Progenitor cell of endocrine pancreas (in vitro differentiated cells): ENCODE data around the gene TOMM40. TPM values are rescaled to one million over a fixed set of nuclear protein-coding genes. Genes with fewer than 3 reads are reported as not detected.
"Not testable (repeated sequence)": the region's sequence is repeated elsewhere in the genome, so short reads cannot be mapped to it uniquely, and the experiment has no call there.

Experiments
- DNase-seq: peaks from one replicate; pipeline ENCODE4 v3.0.0; 2021; ENCODE audit warnings: low spot score; ENCODE audit not compliant: unreplicated experiment
- H3K27ac Mint-ChIP-seq: 2 replicates; pipeline ENCODE4 v1.8.0; 2021; ENCODE audit warnings: mild to moderate bottlenecking, moderate library complexity, mixed read lengths
- H3K27me3 Mint-ChIP-seq: 2 replicates; pipeline ENCODE4 v1.8.0; 2021; ENCODE audit warnings: mixed read lengths
- H3K36me3 Mint-ChIP-seq: 2 replicates; pipeline ENCODE4 v1.8.0; 2022; ENCODE audit warnings: mixed read lengths; ENCODE audit not compliant: insufficient read depth
- H3K4me1 Mint-ChIP-seq: 2 replicates; pipeline ENCODE4 v1.8.0; 2021; ENCODE audit warnings: low read depth, mixed read lengths
- H3K4me3 Mint-ChIP-seq: 2 replicates; pipeline ENCODE4 v1.8.0; 2021; ENCODE audit warnings: low read depth, mild to moderate bottlenecking, moderate library complexity, mixed read lengths
- H3K9me3 Mint-ChIP-seq: 2 replicates; pipeline ENCODE4 v1.8.0; 2021; ENCODE audit warnings: low read depth, mixed read lengths
- total RNA-seq: library from RNA; stranded (reverse); gene quantifications from 2 replicates; pipeline ENCODE4 v1.2.1, GENCODE V29; 2021
- TF ChIP-seq, protein P1 (sequence below): fragments of 200-600 bp; sonication (generic); IDR thresholded peaks from one replicate; pipeline ENCODE4 v1.5.0; 2021; ENCODE audit warnings: antibody characterized with exemption, mild to moderate bottlenecking; ENCODE audit not compliant: unreplicated experiment

TOMM40 gene
- total RNA-seq, 1 donor from 2014 or later: 63.0 TPM

DNA sequence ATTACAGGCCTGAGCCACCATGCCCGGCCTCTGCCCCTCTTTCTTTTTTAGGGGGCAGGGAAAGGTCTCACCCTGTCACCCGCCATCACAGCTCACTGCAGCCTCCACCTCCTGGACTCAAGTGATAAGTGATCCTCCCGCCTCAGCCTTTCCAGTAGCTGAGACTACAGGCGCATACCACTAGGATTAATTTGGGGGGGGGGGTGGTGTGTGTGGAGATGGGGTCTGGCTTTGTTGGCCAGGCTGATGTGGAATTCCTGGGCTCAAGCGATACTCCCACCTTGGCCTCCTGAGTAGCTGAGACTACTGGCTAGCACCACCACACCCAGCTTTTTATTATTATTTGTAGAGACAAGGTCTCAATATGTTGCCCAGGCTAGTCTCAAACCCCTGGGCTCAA lies 18.7 kb downstream of the TOMM40 start:
- H3K36me3 Mint-ChIP-seq: peaks cover 5% of the 10 kb centered on the region
- no peak overlapping the region for H3K4me3 Mint-ChIP-seq
- H3K27ac Mint-ChIP-seq: no peak overlapping the region
- TF ChIP-seq, protein P1, sequence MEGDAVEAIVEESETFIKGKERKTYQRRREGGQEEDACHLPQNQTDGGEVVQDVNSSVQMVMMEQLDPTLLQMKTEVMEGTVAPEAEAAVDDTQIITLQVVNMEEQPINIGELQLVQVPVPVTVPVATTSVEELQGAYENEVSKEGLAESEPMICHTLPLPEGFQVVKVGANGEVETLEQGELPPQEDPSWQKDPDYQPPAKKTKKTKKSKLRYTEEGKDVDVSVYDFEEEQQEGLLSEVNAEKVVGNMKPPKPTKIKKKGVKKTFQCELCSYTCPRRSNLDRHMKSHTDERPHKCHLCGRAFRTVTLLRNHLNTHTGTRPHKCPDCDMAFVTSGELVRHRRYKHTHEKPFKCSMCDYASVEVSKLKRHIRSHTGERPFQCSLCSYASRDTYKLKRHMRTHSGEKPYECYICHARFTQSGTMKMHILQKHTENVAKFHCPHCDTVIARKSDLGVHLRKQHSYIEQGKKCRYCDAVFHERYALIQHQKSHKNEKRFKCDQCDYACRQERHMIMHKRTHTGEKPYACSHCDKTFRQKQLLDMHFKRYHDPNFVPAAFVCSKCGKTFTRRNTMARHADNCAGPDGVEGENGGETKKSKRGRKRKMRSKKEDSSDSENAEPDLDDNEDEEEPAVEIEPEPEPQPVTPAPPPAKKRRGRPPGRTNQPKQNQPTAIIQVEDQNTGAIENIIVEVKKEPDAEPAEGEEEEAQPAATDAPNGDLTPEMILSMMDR: no peak
- no peaks in the 10 kb centered on the region for H3K9me3 Mint-ChIP-seq
- DNase-seq: no peak
- peaks cover 6% of the 10 kb centered on the region for H3K27me3 Mint-ChIP-seq
- H3K4me1 Mint-ChIP-seq: peaks cover 32% of the 10 kb centered on the region

DNA sequence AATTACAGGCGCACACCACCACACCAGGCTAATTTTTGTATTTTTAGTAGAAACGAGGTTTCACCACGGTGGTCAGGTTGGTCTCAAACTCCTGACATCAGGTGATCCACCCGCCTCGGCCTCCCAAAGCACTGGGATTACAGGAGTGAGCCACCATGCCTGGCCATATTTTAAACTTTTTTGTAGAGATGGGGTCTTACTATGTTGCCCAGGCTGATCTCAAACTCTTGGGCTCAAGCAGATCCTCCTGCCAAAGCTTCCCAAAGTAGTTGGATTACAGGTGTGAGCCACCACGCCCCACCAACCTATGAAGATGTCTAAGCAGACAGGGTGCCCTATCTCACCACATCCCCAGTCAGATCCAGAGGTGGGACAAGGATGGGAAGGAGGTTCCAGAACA lies 20.8 kb downstream of the TOMM40 start:
- not testable (repeated sequence) for H3K27me3 Mint-ChIP-seq, DNase-seq, H3K4me3 Mint-ChIP-seq, H3K9me3 Mint-ChIP-seq, H3K36me3 Mint-ChIP-seq
- Mint-ChIP-seq H3K27ac (peak overlapping the region; percentile 59), H3K4me1 (peaks cover 24% of the 10 kb centered on the region)

DNA sequence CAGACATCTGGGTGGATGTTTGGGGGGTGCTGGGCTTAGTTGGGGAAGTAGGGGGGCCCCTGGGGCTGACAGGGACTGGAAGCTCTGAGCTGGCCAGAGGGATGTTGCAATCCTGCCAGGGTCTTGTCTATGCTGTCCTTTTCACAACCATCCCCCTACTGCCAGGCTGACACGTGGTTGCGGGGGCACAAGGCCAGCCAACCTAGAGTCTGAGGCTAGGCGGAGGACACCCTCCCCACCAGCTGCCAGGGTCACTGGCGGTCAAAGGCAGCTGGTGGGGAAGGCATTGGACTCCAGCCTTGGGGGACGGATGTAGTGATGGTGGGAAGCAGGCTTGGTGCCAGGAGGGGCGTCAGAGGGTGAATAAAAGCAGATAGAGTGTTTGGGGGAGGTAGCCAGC lies 21.8 kb downstream of the TOMM40 start:
- Mint-ChIP-seq H3K4me1 (peaks cover 24% of the 10 kb centered on the region), H3K9me3 (no peaks in the 10 kb centered on the region), H3K4me3 (no peak overlapping the region), H3K27me3 (peaks cover 6% of the 10 kb centered on the region), H3K36me3 (peaks cover 5% of the 10 kb centered on the region), H3K27ac (no peak overlapping the region)
- TF ChIP-seq, protein P1: no peak
- DNase-seq: no peak

DNA sequence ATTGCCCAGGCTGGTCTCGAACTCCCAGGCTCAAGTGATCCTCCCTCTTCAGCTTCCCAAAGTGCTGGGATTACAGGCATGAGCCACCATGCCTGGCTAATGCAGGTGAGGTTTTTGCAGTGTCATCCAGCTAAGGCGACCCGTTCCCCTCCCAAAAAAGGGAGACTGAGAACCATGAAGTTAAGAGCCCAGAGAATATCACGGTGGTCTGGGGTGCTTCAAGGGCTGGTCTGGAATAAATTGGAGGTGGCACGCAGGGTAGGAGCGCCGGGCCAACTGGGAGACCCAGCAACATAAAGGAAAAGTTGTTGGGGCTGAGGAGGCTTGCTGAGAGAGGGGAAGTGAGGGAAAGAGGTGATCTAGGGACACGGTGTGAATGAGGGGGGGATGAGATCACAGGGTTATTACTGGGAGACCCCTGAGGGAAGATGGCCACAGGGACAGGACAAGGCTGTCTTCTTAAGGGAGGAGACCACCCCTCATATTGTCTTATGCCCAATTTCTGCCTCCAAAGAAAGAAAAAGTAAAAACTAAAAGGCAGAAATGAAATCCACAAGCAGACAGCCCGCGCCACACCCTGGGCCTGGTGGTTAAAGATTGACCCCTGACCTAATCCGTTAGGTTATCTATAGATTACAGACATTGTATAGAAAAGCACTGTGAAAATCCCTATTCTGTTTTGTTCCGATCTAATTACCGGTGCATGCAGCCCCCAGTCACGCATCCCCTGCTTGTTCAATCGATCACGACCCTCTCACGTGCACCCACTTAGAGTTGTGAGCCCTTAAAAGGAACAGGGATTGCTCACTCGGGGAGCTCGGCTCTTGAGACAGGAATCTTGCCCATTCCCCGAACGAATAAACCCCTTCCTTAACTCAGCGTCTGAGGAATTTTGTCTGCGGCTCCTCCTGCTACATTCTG lies 22.7 kb downstream of the TOMM40 start:
- DNase-seq, H3K36me3 Mint-ChIP-seq, H3K27me3 Mint-ChIP-seq, H3K9me3 Mint-ChIP-seq: not testable (repeated sequence)
- Mint-ChIP-seq H3K27ac (peak overlapping the region; percentile 99), H3K4me3 (peak overlapping the region; percentile 98), H3K4me1 (peaks cover 24% of the 10 kb centered on the region)

DNA sequence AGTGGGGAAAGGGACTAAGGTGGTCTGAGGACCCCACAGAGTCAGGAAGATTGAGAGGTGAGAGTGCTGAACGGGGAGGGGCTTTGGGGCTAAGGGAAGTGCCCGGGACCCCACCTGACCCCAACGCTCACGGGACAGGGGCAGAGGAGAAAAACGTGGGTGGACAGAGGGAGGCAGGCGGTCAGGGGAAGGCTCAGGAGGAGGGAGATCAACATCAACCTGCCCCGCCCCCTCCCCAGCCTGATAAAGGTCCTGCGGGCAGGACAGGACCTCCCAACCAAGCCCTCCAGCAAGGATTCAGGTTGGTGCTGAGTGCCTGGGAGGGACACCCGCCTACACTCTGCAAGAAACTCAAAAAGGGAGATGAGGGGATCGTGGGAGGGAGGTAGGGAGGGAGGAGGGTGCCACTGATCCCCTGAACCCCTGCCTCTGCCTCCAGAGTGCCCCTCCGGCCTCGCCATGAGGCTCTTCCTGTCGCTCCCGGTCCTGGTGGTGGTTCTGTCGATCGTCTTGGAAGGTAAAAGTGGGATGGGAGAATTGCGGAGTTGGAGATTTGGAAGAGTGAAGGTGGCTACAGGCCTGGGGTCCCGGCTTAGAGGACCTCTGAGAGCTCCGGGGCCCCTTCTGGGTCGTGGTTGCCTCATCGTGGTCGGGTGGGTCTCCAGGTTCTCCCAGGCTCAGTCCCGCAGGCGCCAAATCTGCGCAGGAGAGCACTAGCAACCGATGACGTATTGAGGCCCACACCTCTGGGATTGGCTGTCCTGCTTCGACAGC lies 23.6 kb downstream of the TOMM40 start, which contains the start of gene APOC1:
Gene APOC1 (plus strand): TSS at position 176 of the 774 bp plus-strand sequence. CDS start 284 bp downstream, at position 460.
- peak; percentile 76 for DNase-seq
- H3K36me3 Mint-ChIP-seq, H3K27me3 Mint-ChIP-seq, H3K9me3 Mint-ChIP-seq: not testable (repeated sequence)
- peak within 1 kb of the TSS; percentile 98 for H3K4me3 Mint-ChIP-seq
- peak within 1 kb of the TSS; percentile 99 for H3K27ac Mint-ChIP-seq
- peaks cover 24% of the 10 kb centered on the region for H3K4me1 Mint-ChIP-seq

DNA sequence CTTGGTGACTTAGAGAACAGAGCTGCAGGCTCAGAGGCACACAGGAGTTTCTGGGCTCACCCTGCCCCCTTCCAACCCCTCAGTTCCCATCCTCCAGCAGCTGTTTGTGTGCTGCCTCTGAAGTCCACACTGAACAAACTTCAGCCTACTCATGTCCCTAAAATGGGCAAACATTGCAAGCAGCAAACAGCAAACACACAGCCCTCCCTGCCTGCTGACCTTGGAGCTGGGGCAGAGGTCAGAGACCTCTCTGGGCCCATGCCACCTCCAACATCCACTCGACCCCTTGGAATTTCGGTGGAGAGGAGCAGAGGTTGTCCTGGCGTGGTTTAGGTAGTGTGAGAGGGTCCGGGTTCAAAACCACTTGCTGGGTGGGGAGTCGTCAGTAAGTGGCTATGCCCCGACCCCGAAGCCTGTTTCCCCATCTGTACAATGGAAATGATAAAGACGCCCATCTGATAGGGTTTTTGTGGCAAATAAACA lies 33.2 kb downstream of the TOMM40 start:
- TF ChIP-seq, protein P1: no peak
- H3K4me3 Mint-ChIP-seq: no peak overlapping the region
- peak overlapping the region; percentile 63 for H3K27ac Mint-ChIP-seq
- peaks cover 4% of the 10 kb centered on the region for H3K27me3 Mint-ChIP-seq
- H3K4me1 Mint-ChIP-seq: peaks cover 16% of the 10 kb centered on the region
- DNase-seq: no peak
- no peaks in the 10 kb centered on the region for H3K9me3 Mint-ChIP-seq
- H3K36me3 Mint-ChIP-seq: peaks cover 1% of the 10 kb centered on the region
